Endodermal cell (in vitro differentiated cells): ENCODE measurements around the gene THADA. TPM values are rescaled to one million over a fixed set of nuclear protein-coding genes. Genes with fewer than 3 reads are reported as not detected.
"Not testable (repeated sequence)": the region's sequence is repeated elsewhere in the genome, so short reads cannot be mapped to it uniquely, and the experiment has no call there.

Experiments used
- DNase-seq: peaks from one replicate; pipeline ENCODE4 v3.0.0-alpha.2; 2017
- H3K27ac ChIP-seq: 2 replicates; pipeline ENCODE4 v1.5.1; 2013; ENCODE audit warnings: mild to moderate bottlenecking, low read depth, low read length, moderate library complexity
- H3K27me3 ChIP-seq: 2 replicates; pipeline ENCODE4 v1.6.1; 2013; ENCODE audit warnings: mild to moderate bottlenecking, low read length, moderate library complexity; ENCODE audit not compliant: insufficient read depth, control insufficient read depth, poor library complexity, severe bottlenecking
- H3K36me3 ChIP-seq: 2 replicates; pipeline ENCODE4 v1.7.0; 2013; ENCODE audit warnings: mild to moderate bottlenecking, low read length, moderate library complexity; ENCODE audit not compliant: control insufficient read depth, insufficient read depth
- H3K4me1 ChIP-seq: one replicate; pipeline ENCODE4 v1.7.0; 2013; ENCODE audit warnings: low read length; ENCODE audit not compliant: control insufficient read depth, insufficient read depth
- H3K4me3 ChIP-seq: 2 replicates; pipeline ENCODE4 v1.5.1; 2013; ENCODE audit warnings: mild to moderate bottlenecking, low read length, moderate library complexity
- H3K9ac ChIP-seq: 2 replicates; pipeline ENCODE4 v1.6.1; 2013; ENCODE audit warnings: mild to moderate bottlenecking, low read length, moderate library complexity; ENCODE audit not compliant: poor library complexity, severe bottlenecking; ENCODE audit errors: extremely low read depth
- H3K9me3 ChIP-seq: 2 replicates; pipeline ENCODE4 v1.6.1; 2013; ENCODE audit warnings: mild to moderate bottlenecking, low read length, moderate library complexity; ENCODE audit not compliant: control insufficient read depth
- H3K27ac Mint-ChIP-seq: 2 replicates; pipeline ENCODE4 v1.8.0; 2020; ENCODE audit warnings: mixed read lengths
- H3K27me3 Mint-ChIP-seq: 2 replicates; pipeline ENCODE4 v1.8.0; 2021; ENCODE audit warnings: mild to moderate bottlenecking, mixed read lengths; ENCODE audit not compliant: insufficient read depth
- H3K36me3 Mint-ChIP-seq: 2 replicates; pipeline ENCODE4 v1.8.0; 2020; ENCODE audit warnings: low read depth, mixed read lengths
- H3K4me1 Mint-ChIP-seq: 2 replicates; pipeline ENCODE4 v1.8.0; 2020; ENCODE audit warnings: mixed read lengths
- H3K4me3 Mint-ChIP-seq: 2 replicates; pipeline ENCODE4 v1.8.0; 2020; ENCODE audit warnings: mild to moderate bottlenecking, moderate library complexity, mixed read lengths
- H3K9me3 Mint-ChIP-seq: 2 replicates; pipeline ENCODE4 v1.8.0; 2020; ENCODE audit warnings: mild to moderate bottlenecking, mixed read lengths
- whole genome bisulfite sequencing, 2 experiments: methylation state at CpG; one replicate each; pipeline versions ENCODE4 v1.1.5 to v1.1.7; 2013; ENCODE audit warnings: missing lambda C conversion rate in 2 of 2, mixed read lengths in 1 of 2; ENCODE audit not compliant: insufficient coverage in 1 of 2, insufficient read length in 1 of 2; 5-methylcytosine and 5-hydroxymethylcytosine counted together
- total RNA-seq, 2 donors: library from RNA; stranded (reverse); fragmentation: NEBNext Ultra II Directional in 1 of 2; extraction: Animal tissue kit (Norgen Biotek cat#: 25700) in 1 of 2; gene quantifications; 2 replicates in 1 of 2; 3 replicates in 1 of 2; pipeline ENCODE4 v1.2.1, GENCODE V29; 2021
- TF ChIP-seq, protein P1 (sequence below): fragments of 200-600 bp; sonication (generic); conservative IDR thresholded peaks from 2 replicates; pipeline ENCODE4 v1.5.0; 2021; ENCODE audit warnings: antibody characterized with exemption, mild to moderate bottlenecking

THADA gene
- total RNA-seq, 2 donors from 2014 or later = 32.8 to 35.0 TPM

DNA sequence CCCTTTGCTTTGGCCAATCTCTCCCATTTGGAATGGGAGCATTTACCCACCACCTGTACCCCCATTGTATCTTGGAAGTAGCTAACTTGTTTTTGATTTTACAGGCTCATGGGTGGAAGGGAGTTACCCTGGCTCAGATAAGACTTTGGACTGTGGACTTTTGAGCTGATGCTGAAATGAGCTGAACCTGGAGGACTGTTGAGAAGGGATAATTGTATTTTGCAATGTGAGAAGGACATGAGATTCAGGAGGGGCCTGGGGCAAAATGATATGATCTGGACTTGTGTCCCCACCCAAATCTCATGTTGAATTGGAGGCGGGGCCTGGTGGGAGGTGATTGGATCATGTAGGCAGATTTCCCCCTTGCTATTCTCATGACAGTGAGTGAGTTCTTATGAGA, 310.9 kb downstream of the THADA start:
- Mint-ChIP-seq H3K4me3 (no peak overlapping the region), H3K27me3 (no peaks in the 10 kb centered on the region), H3K4me1 (peaks cover 2% of the 10 kb centered on the region), H3K27ac (no peak overlapping the region), H3K36me3 (peaks cover 84% of the 10 kb centered on the region), H3K9me3 (peaks cover 39% of the 10 kb centered on the region)
- peaks cover 47% of the 10 kb centered on the region for H3K36me3 ChIP-seq
- TF ChIP-seq, protein P1, sequence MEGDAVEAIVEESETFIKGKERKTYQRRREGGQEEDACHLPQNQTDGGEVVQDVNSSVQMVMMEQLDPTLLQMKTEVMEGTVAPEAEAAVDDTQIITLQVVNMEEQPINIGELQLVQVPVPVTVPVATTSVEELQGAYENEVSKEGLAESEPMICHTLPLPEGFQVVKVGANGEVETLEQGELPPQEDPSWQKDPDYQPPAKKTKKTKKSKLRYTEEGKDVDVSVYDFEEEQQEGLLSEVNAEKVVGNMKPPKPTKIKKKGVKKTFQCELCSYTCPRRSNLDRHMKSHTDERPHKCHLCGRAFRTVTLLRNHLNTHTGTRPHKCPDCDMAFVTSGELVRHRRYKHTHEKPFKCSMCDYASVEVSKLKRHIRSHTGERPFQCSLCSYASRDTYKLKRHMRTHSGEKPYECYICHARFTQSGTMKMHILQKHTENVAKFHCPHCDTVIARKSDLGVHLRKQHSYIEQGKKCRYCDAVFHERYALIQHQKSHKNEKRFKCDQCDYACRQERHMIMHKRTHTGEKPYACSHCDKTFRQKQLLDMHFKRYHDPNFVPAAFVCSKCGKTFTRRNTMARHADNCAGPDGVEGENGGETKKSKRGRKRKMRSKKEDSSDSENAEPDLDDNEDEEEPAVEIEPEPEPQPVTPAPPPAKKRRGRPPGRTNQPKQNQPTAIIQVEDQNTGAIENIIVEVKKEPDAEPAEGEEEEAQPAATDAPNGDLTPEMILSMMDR = no peak
- H3K4me1 ChIP-seq = no peaks in the 10 kb centered on the region
- peaks cover 32% of the 10 kb centered on the region for H3K9me3 ChIP-seq
- H3K27ac ChIP-seq = no peak overlapping the region
- H3K9ac ChIP-seq = no peak overlapping the region
- no peaks in the 10 kb centered on the region for H3K27me3 ChIP-seq
- no peak overlapping the region for H3K4me3 ChIP-seq
- no peak for DNase-seq
- 93% methylated on average over 1 of the region's 1 CpG; no CpG with 5 or more reads in 1 of the 2 experiments for WGBS, 2 experiments

DNA sequence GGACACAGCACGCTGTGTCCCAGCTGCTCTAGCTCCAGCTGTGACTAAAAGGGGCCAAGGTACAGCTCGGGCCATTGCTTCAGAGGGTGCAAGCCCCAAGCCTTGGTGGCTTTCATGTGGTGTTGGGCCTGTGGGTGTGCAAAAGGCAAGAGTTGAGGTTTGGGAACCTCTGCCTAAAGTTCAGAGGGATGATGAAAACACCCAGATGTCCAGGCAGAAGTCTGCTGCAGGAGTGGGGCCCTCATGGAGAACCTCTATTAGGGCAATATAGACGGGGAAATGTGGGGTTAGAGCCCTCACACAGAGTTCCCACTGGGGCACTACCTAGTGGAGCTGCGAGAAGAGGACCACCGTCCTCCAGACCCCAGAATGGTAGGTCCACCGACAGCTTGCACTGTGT, 311.5 kb downstream of the THADA start:
- not testable (repeated sequence) for H3K27me3 ChIP-seq, H3K4me3 Mint-ChIP-seq, H3K4me1 ChIP-seq, H3K27ac Mint-ChIP-seq, H3K27me3 Mint-ChIP-seq, H3K27ac ChIP-seq, H3K4me3 ChIP-seq, H3K4me1 Mint-ChIP-seq, H3K9ac ChIP-seq, DNase-seq
- H3K9me3 Mint-ChIP-seq = peaks cover 39% of the 10 kb centered on the region
- Histone ChIP-seq H3K9me3 (peaks cover 32% of the 10 kb centered on the region), H3K36me3 (peaks cover 47% of the 10 kb centered on the region)
- H3K36me3 Mint-ChIP-seq = peaks cover 86% of the 10 kb centered on the region
- 94 to 100% methylated on average over 5 to 6 of the region's 6 CpGs for WGBS, 2 experiments

DNA sequence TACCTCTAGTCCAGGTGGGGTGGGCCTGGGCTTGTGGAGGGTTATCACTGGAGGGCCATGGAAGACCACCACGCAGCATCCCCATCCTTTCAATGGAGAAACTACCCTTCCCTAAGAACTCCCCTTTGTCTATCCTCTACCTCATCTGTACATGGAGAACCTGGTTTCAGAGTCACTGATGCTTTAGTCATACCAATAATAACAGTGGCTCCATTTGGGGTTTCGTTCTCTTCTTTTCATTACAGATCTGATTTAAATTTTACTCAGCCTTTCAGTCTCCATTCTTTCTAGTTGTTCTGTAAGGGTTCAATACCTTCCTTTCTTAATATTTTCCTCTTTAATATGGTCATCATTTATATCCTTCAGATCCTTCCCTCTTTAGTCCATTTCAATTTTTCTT, 314.8 kb downstream of the THADA start:
- Mint-ChIP-seq H3K27me3 (no peaks in the 10 kb centered on the region), H3K27ac (no peak overlapping the region), H3K4me3 (no peak overlapping the region), H3K4me1 (peaks cover 28% of the 10 kb centered on the region), H3K36me3 (peaks cover 58% of the 10 kb centered on the region), H3K9me3 (peaks cover 29% of the 10 kb centered on the region)
- H3K9me3 ChIP-seq = peaks cover 27% of the 10 kb centered on the region
- peaks cover 14% of the 10 kb centered on the region for H3K4me1 ChIP-seq
- no peaks in the 10 kb centered on the region for H3K27me3 ChIP-seq
- TF ChIP-seq, protein P1 = no peak
- H3K4me3 ChIP-seq = no peak overlapping the region
- peaks cover 38% of the 10 kb centered on the region for H3K36me3 ChIP-seq
- WGBS, 2 experiments = 42 to 50% methylated on average over 2 of the region's 2 CpGs
- H3K27ac ChIP-seq = no peak overlapping the region
- H3K9ac ChIP-seq = no peak overlapping the region
- DNase-seq = no peak

DNA sequence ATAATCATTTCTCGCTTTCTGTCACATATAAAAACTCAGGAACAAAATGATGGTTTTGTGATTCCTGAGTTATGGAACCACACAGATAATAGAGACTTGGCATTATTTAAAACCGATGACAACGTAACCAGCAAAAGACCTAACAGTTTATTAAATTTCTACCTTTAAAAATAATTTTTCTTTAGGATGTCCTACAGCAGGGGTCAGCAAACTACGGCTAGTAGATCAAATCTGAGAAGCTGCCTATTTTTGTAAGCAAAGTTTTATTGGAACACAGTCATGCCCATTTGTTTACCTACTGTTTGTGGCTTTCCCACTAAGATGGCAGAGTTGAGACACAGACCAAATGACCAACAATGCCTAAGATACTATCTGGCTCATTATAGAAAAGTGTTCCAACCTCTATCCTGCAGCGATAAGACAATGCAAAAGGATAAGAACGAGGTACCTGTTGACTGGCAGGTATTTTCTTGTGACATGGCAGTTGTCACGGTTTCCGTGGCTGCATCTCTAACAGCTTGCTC, 316.5 kb downstream of the THADA start:
- 93 to 94% methylated on average over 6 to 8 of the region's 8 CpGs for WGBS, 2 experiments
- Histone ChIP-seq H3K27ac (no peak overlapping the region), H3K27me3 (no peaks in the 10 kb centered on the region), H3K9me3 (peaks cover 11% of the 10 kb centered on the region), H3K9ac (no peak overlapping the region), H3K36me3 (peaks cover 22% of the 10 kb centered on the region), H3K4me1 (peaks cover 14% of the 10 kb centered on the region), H3K4me3 (no peak overlapping the region)
- H3K4me1 Mint-ChIP-seq = peaks cover 30% of the 10 kb centered on the region
- DNase-seq = no peak
- no peak overlapping the region for H3K4me3 Mint-ChIP-seq
- peaks cover 13% of the 10 kb centered on the region for H3K9me3 Mint-ChIP-seq
- H3K36me3 Mint-ChIP-seq = peaks cover 42% of the 10 kb centered on the region
- TF ChIP-seq, protein P1 = no peak
- no peaks in the 10 kb centered on the region for H3K27me3 Mint-ChIP-seq
- H3K27ac Mint-ChIP-seq = no peak overlapping the region
